ENCODE measurements around the gene FAM50A.
A peak's percentile ranks its signal among the peaks of the same experiment; 100 is the strongest.

Gene FAM50A

GRCh38 chrX:154463611-154464220, 19.8 kb downstream of the FAM50A start:
- no peak for DNase-seq

GRCh38 chrX:154464806-154465365, 20.9 kb downstream of the FAM50A start:
- no peak for DNase-seq

GRCh38 chrX:154465601-154466000, 21.7 kb downstream of the FAM50A start:
- no peak for DNase-seq

GRCh38 chrX:154466036-154466435, 22.1 kb downstream of the FAM50A start:
- DNase-seq = no peak

GRCh38 chrX:154466907-154467306, 23.0 kb downstream of the FAM50A start:
- no peak for DNase-seq

- DNase-seq = no peak
Observed at GRCh38 chrX:154467556-154467955, 23.6 kb downstream of the FAM50A start.

GRCh38 chrX:154468217-154468616, 24.3 kb downstream of the FAM50A start:
- DNase-seq = no peak

- no peak for DNase-seq
Observed at GRCh38 chrX:154469114-154469513, 25.2 kb downstream of the FAM50A start.

GRCh38 chrX:154469880-154470279, 25.9 kb downstream of the FAM50A start:
- no peak for DNase-seq

GRCh38 chrX:154470434-154470833, 26.5 kb downstream of the FAM50A start:
- no peak for DNase-seq

- no peak for DNase-seq
Observed at GRCh38 chrX:154470914-154471568, 27.1 kb downstream of the FAM50A start.

GRCh38 chrX:154471839-154472684, 28.1 kb downstream of the FAM50A start:
- DNase-seq = no peak

GRCh38 chrX:154472685-154473632, 29.0 kb downstream of the FAM50A start:
- DNase-seq = no peak

GRCh38 chrX:154473683-154474082, 29.7 kb downstream of the FAM50A start:
- no peak for DNase-seq

GRCh38 chrX:154476821-154477220, 32.9 kb downstream of the FAM50A start:
- no peak for DNase-seq

- no peak for DNase-seq
Observed at GRCh38 chrX:154477891-154478477, 34.0 kb downstream of the FAM50A start.

- peak; percentile 22 to 93 (median 86) for DNase-seq
Observed at GRCh38 chrX:154478728-154479622, 35.0 kb downstream of the FAM50A start, which contains the start of gene LAGE3. Gene LAGE3 (minus strand): TSS chrX:154479281. CDS start chrX:154478915, 366 bp downstream.

- DNase-seq = no peak
Observed at GRCh38 chrX:154481195-154481594, 37.3 kb downstream of the FAM50A start.

GRCh38 chrX:154481911-154482601, 38.1 kb downstream of the FAM50A start:
- DNase-seq = no peak
